Measurements from ENCODE around the gene RARRES1.
"Not testable (repeated sequence)": the region's sequence is repeated elsewhere in the genome, so short reads cannot be mapped to it uniquely, and the experiment has no call there.

Gene RARRES1

DNA sequence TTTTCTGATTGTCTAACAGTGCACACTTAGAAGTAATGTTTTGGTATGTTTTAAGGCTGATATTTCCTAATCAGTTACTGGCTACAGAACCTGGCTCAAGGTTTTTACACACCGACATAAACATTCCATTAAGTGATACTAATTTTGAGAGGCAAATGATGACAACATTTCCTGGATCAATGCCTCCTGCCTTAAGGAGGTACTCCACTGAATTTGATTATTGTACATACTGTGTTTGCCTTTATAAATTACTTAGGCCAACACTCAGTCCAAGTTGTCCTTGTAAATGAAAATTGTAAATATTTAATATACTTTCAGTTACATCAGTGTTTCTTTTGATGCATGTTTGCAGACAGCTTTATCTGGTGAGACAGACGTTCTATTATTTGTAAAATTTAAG, 35.6 kb downstream of the RARRES1 start:
- no peak for DNase-seq

DNA sequence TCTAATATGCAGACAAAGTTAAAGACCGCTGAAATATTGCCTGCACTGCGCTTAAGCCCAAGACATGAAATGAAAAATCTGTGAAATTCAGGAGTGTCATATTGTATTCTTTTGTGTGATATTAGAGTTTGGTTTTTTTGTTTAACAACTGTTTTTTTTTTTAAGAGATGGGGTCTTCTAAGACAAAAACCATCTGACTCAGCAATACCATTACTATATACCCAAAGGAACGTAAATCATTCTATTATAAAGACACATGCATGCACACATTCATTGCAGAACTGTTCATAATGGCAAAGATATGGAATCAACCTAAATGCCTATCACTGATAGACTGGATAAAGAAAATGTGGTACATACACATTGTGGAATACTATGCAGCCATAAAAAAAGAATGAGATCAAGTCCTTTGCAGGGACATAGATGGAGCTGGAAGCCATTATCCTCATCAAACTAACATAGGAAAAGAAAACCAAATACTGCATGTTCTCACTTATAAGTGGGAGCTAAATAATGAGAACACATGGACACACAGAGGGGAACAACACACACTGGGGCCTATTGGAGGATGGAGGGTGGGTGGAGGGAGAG, 38.3 kb downstream of the RARRES1 start:
- DNase-seq = not testable (repeated sequence)

DNA sequence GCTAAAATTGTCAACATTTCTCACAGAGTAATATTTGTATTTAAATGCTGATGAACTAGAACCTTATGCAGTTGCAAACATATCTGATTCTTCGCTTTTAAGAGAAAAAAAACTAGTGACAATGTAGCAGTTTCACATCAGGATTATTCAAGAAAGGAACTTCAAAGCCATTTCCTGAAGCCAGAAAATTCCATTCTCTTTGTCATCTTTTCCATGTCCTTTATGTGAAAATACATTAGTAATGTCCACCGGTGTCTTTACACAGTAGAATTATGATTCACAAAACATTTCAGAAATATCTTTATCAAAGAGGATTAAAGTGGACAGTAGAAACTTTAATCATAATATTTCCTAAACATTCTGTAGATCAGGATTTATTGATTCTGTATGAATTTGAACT, 47.1 kb downstream of the RARRES1 start:
- no peak for DNase-seq

DNA sequence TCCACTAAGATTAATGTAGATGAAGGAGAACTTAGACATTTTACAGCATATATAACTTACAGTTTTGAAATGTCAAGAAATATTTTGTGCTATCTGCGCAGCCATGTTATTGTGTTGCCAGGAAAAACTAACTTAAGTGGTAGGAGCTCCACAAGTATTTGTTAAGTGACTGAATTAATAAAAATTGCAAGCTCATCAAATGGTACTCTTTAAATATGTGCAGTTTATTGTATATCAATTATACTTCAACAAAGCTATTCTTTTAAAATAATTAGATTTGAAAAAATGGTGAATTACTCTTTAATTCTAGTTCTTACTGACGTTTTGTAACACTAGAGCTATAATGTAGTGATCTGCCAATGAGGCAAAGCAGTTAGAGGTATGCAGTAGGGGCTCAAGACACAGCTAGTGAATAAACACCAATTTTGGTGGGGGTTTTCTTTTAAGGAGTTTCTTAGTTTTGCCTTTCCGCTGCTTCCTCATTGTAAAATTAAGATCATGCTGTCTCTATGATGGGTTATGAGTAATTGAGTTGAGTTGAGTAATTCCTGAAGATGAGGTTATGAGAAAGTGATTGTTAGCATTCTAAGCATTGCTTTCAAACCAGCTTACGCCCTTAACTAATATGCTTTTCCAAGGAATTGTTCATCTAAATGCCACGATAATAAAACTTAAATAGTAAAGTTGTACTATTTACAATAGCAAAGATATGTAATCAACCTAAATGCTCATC, 48.9 kb downstream of the RARRES1 start:
- no peak for DNase-seq

DNA sequence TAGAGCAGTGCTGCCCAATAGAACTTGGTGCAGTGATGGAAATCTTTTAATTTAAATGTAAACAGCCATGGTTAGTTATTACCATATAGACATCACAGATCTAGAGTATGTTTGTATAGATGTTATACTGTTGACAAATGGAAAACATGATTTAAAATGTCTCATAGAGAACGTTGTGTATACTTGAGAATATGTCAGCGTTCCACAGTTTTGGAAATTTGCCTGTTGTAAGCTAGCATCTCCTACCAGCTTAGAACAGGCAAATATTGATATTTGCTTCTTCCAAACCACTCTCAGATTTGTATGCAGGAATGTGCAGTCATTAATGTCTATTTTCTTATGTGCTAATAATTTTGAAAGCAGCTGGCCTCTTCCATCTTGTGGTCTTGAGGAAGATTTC, 51.4 kb downstream of the RARRES1 start:
- no peak for DNase-seq

DNA sequence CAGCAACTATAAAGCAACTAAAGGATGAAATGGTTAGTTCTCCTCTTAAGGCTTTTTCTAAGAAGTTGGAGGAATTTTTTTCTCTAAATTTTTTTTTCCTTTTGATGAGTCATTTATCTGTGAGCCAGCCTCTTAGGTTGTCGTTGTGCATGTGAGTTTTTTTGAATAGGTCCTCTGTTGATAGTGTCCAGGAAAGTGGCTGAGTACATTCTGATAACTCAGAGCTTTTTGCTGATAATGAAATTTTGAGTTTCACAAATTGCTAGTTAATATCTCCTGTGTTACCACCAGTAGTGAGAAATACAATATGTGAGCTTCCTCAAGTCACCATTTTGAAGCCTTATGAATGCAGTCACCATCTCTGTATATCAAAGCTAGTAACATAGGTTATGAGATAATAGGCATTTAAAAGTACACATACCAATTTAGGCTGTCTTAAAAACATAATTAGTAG, 52.7 kb downstream of the RARRES1 start:
- no peak for DNase-seq

DNA sequence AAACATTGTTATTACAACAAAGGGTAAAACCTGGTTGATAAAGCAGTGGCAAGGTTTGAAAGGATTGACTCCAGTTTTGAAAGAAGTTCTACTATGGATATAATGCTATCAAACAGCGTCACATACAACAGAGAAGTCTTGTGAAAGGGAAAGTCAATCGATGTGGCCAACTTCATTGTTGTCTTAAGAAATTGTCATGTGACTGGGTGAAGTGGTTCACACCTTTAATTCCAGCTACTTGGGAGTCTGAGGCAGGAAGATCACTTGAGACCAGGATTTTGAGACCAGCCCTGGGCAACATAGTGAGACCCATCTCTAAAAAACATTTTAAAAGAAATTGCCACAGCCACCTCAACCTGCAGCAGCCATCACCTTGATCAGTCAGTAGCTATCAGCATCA, 53.6 kb downstream of the RARRES1 start:
- no peak for DNase-seq

DNA sequence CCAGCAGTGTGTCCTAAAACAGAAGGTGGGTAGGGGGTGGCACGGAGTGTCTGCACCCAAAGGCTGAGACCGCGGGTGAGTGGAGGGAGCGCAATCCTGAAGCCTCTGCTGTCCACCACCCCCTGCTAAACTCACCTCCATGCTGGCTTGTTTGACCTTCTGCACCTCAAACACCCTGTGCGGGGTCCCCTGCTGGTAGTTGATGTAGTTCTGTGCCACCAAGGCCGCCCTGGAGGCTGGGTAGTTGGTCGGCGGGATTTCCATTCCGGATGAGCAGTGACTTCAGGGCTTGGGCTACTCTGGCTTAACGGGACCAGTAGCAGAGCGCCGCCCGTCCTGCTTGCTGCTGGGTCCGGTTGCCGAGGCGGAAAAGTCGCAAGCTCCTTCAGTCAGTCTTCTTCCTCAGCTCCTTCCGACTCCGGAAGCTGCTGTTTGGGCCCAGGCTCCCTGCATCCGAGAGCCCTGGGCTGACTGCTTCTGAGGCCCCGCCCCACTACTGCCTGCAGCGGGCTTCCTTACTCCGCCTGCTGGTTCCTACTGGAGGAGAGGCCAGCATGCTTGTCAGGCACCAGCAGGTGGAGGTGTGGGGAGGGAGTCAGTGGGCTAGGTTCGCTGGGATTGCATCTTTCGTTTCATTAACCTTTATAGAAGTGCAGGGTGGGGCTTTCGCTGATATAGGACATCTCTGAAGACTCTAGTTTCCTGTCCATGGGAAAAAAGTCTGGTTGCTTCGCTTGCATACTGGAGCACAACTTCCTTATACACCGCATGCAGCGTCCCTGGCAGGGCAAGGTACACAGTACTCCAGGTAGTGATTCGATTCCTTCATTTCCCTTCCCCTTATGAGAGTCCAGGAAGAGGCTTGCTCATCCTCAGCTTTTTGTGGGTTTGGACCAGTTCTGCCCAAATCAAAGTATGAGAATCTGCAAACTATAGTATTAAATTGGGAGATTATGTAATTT, 59.8 kb downstream of the RARRES1 start, which contains the start of gene LXN:
TSS of gene LXN (minus strand) at position 434 of the 962 bp plus-strand sequence. CDS start at position 264, 170 bp downstream.
- peak in 49 of 56 donors; percentile 3 to 76 (median 27) for DNase-seq

DNA sequence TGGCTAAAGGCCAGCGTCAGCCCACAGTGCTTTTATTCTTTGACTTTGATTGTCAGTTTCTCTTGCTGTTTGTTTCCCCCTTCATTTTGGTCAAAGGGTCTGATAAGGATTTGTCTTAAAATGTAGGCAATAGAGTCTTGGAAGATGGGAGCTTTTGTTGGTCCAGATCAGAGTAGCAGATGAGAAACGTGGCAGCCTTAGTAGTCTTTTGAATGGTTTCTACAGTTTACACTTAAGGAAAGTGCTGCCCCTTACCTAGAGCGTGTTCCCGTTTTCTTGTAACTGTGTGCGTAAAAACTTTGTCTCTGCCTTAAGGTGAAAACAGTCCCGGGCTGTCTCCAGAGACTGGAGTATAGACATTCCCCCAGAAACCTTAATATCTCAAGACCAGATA, 60.4 kb downstream of the RARRES1 start:
- no peak for DNase-seq

DNA sequence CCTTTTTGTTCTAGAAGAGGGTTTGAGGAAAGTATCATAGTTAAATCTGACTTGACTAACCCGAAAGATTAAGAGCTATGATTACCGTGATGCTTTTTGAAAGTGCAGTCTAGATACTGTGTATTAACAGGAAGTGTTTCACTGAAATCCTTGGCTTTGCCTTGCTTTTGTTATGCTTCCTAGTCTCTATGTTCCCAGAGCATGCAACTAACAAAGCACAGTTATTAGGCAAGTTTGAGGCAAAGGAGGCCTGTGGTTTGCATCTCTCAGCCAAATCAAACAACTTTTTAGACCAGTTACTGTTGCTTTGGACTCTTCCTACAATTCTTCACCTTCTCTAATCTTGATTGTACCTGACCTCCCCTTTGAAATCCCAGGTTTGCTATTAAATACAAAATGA, 63.8 kb downstream of the RARRES1 start:
- no peak for DNase-seq

DNA sequence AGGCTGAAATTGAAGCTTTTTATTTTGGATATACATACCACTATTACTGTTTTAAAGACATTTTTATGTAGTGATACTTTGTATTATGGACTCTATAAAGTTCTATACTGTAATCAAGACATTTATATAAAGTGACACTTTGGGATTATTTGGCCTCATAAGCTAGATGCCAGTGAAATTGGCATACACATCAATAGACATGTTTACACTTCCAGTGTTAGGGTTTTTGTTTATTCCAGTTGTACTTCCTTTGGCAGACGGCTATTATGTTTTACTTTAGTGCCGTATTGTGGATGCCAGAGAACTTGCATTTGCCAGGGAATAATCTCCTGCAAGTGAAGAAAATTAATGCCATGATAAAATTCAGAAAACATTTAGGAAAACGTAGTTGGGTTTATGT, 65.8 kb downstream of the RARRES1 start:
- no peak for DNase-seq

DNA sequence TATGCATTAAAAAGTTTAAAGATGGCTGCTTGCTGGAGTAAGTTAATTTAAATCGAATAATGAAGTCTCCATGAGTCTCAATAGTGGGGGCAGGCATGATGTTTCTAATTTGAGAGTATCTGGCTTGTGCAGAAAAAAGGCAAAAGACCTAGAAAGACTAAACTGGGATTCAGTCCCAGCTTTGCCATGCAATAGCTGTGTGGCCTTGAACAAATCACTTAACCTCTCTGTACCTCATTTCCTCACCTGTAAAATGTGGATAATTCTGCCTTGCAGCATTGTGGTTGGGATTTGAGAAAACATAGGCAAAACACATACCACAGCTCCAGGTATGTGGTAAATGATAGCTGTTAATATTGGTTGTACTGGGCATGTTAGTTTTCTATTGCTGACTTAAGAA, 68.4 kb downstream of the RARRES1 start:
- no peak for DNase-seq

DNA sequence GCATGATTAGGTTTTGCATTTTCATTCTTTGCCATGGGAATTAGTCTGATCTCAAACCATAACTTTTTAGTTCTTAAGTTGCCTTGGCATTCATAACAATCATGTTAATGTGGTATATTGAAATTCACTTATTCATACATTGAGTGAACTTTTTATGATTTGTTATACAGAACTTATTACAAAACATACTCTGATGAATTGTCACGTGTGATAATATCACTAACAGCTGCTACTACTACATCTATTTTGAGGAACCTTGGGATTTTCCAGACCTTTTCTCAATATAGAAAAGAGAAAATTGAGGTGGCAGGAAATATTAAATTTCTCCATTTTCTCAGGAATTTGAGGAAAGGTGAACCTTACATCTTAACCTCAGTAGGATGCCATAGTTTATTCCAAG, 69.0 kb downstream of the RARRES1 start:
- no peak for DNase-seq

DNA sequence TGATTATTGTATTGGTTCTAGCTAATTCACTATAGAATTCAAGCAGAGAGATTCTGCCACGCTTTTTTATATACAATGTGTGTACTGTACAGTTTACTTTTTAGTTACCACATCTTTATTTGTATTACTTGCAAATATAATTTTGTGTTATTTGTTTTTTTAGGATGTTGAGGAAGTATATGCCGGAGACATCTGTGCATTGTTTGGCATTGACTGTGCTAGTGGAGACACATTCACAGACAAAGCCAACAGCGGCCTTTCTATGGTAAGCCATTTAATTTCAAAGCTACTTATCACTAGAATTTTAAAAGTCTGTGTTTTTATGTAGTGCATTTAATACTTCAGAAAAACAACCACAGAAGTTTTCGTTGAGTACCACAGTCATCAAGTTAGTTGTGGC, 71.5 kb downstream of the RARRES1 start:
- no peak for DNase-seq

DNA sequence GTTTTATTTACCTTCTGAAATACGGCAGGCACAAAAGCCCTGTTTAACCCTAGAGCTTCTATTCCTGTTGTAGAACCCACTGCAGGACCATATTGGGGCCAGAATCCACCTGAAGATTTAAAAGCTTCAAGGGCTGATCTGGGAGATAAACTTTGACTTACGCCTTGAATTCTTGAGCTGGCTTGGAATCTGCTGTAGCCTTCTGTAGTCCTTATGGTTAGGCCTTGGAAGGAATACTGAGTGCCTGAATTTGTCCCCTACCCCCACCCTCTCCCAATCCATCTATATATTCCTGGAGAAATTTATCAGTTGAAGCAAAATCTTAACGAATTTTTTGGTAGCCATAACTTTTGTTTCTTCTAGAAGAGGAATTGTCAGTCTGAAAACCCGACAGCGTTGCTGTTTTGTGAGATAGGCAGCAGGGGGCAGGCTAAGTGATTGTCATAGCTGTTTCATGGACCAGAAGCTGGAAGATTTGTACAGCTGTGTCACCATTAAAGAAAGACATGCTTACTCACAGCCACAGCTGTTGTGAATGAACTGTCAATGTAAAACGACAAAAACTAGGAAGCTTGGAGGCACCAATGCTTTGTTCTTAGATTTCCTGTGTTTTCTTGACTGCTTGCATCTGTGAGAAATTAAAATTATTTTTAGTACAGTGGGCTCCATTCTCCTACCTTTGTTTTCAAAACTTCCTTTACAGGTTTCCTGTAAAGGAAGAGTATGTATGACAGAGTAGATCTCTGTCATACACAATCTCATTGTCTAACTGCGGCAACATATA, 72.6 kb downstream of the RARRES1 start:
- DNase-seq = peak in 32 of 56 donors; percentile 3 to 73 (median 22)

DNA sequence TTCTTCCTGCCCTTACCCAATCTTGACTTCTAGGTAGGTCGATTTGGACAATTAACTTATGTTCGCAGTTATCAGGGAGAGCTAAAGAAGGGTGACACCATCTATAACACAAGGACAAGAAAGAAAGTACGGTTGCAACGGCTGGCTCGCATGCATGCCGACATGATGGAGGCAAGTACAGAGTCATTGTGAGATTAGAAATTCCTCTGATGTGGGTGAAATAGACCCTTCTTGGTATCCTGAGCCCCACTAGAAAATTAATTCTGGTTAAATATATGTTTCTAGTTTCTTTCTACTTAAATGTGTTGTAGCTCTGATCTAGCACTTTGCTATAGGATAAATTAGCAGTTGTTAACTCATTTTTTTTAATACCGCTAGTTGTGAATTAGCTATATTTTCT, 73.4 kb downstream of the RARRES1 start:
- DNase-seq = no peak

DNA sequence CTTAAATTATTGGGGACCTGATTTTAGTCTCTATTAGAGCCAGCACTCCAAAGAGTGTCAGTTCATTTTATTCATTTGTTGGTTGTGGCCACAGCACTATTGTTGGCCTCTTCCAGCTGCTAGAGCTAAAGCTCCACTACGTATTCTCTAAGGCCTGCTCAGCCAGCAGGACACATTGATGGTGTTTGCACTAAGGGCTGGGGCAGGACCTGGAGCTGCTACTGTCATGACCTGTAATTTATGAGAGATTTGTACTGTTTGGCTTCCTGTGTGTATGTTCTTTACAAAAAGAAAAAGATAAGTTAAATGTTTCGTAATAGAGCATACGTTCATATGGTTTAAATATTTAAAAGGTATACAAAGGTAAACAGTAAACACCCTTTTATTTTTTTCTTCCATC, 79.8 kb downstream of the RARRES1 start:
- no peak for DNase-seq

DNA sequence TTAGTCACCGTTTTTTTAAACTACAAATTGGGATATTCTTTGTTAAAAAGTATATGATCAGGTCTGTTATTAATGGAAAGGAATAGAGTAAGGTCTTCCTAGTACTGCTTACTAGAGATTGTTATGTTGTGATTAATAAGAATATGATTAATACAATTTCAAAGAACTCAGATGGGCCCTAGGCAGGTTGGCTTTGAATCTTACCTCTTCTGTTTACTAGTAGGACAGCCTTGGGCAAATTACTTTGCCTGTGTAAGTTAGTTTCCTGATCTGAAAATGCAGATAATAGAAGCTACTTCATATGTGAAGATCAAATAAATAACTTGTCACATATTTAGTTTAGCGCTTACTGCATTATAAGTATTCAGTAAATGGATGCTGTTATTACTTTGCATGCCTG, 81.1 kb downstream of the RARRES1 start:
- no peak for DNase-seq

DNA sequence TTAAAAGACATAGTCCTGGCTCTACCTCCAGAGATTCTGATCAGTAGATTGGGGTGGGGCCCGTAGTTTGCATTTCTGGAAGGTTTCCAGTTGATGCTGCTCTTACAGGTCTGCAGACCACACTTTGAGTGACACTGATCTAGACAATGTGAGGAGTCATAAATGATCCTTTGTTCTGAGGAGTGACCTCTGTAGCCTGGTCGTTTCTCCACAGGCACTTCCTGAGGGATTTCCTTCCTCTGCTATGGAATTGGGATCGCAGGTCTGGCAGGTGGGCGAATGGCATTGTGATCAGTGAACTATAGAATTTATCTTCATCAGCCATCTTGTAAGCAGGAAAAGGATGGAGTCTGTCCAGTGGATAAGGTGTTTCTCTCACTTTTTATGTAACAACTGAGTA, 82.5 kb downstream of the RARRES1 start:
- DNase-seq = no peak

Measured in nucleus accumbens (tissue), 56 donors.